Liver (tissue), 9 donors: ENCODE data around the gene RHOH. TPM values are rescaled to one million over a fixed set of nuclear protein-coding genes. Genes with fewer than 3 reads are reported as not detected.
"Not testable (repeated sequence)": the region's sequence is repeated elsewhere in the genome, so short reads cannot be mapped to it uniquely, and the experiment has no call there.

Experiments
- DNase-seq: peaks from one replicate; pipeline ENCODE4 v3.0.0-alpha.2; 2017; ENCODE audit warnings: low spot score
- H3K27ac ChIP-seq, 2 donors: one replicate each; pipeline ENCODE4 v1.7.0; 2013; ENCODE audit warnings: inconsistent platforms in 2 of 2, low read length in 2 of 2, control low read depth in 1 of 2, low read depth in 1 of 2, mild to moderate bottlenecking in 1 of 2
- H3K27me3 ChIP-seq, 4 donors: one replicate each; pipeline versions ENCODE4 v1.6.1 to v1.7.0; 2013; ENCODE audit warnings: low read length in 3 of 4, inconsistent platforms in 1 of 4, mild to moderate bottlenecking in 1 of 4, moderate library complexity in 1 of 4; ENCODE audit not compliant: control insufficient read depth in 4 of 4, insufficient read depth in 4 of 4
- H3K36me3 ChIP-seq, 4 donors: one replicate each; pipeline versions ENCODE4 v1.6.1 to v1.7.0; 2013; ENCODE audit warnings: low read length in 3 of 4, mild to moderate bottlenecking in 3 of 4, low read depth in 1 of 4, moderate library complexity in 1 of 4; ENCODE audit not compliant: control insufficient read depth in 4 of 4, insufficient read depth in 3 of 4
- H3K4me1 ChIP-seq, 4 donors: one replicate each; pipeline versions ENCODE4 v1.6.1 to v1.7.0; 2013; ENCODE audit warnings: low read length in 3 of 4, mild to moderate bottlenecking in 3 of 4, moderate library complexity in 1 of 4; ENCODE audit not compliant: control insufficient read depth in 4 of 4, insufficient read depth in 4 of 4
- H3K4me3 ChIP-seq, 3 donors: one replicate each; pipeline versions ENCODE4 v1.6.1 to v1.7.0; 2013; ENCODE audit warnings: low read length in 3 of 3, control low read depth in 1 of 3, low read depth in 1 of 3, mild to moderate bottlenecking in 1 of 3
- H3K9ac ChIP-seq, 2 donors: one replicate each; pipeline ENCODE4 v1.7.0; 2013; ENCODE audit warnings: low read length in 2 of 2, mild to moderate bottlenecking in 2 of 2, moderate library complexity in 2 of 2, control low read depth in 1 of 2, low read depth in 1 of 2
- H3K9me3 ChIP-seq, 4 donors: one replicate each; pipeline versions ENCODE4 v1.6.1 to v1.7.0; 2013; ENCODE audit warnings: low read length in 3 of 4; ENCODE audit not compliant: control insufficient read depth in 4 of 4
- EGR1 ChIP-seq, 2 donors: IDR thresholded peaks; 2 replicates each; pipeline ENCODE4 v1.6.1; 2016 to 2018; ENCODE audit warnings: antibody characterized with exemption in 2 of 2, low read depth in 2 of 2
- FOXA1 ChIP-seq: IDR thresholded peaks from 2 replicates; pipeline ENCODE4 v1.6.1; 2016; ENCODE audit warnings: antibody characterized with exemption
- HNF4A ChIP-seq, 2 donors: conservative IDR thresholded peaks; 2 replicates each; pipeline ENCODE4 v1.6.1; 2016; ENCODE audit warnings: antibody characterized with exemption in 2 of 2, mild to moderate bottlenecking in 2 of 2
- HNF4G ChIP-seq: IDR thresholded peaks from 2 replicates; pipeline ENCODE4 v1.6.1; 2016; ENCODE audit warnings: antibody characterized with exemption
- JUND ChIP-seq, 2 donors: IDR thresholded peaks; 2 replicates each; pipeline ENCODE4 v1.6.1; 2016; ENCODE audit warnings: antibody characterized with exemption in 2 of 2
- NR2F2 ChIP-seq: IDR thresholded peaks from 2 replicates; pipeline ENCODE4 v1.6.1; 2016; ENCODE audit warnings: antibody characterized with exemption
- RXRA ChIP-seq, 2 donors: IDR thresholded peaks; 2 replicates each; pipeline ENCODE4 v1.6.1; 2017 to 2018; ENCODE audit warnings: antibody characterized with exemption in 2 of 2, mild to moderate bottlenecking in 1 of 2
- SP1 ChIP-seq: IDR thresholded peaks from 2 replicates; pipeline ENCODE4 v1.6.1; 2018; ENCODE audit warnings: antibody characterized with exemption, mild to moderate bottlenecking
- TAF1 ChIP-seq: conservative IDR thresholded peaks from 2 replicates; pipeline ENCODE4 v1.6.1; 2016; ENCODE audit warnings: antibody characterized with exemption, mild to moderate bottlenecking
- YY1 ChIP-seq: IDR thresholded peaks from 2 replicates; pipeline ENCODE4 v1.6.1; 2016; ENCODE audit warnings: antibody characterized with exemption, mild to moderate bottlenecking
- WGBS: extraction: QIAGEN DNeasy Blood & Tissue Kit; methylation state at CpG from one replicate; pipeline ENCODE4 v1.1.7; 2013; 5-methylcytosine and 5-hydroxymethylcytosine counted together
- polyA plus RNA-seq, 2 donors: library from polyadenylated mRNA; stranded (reverse) in 1 of 2; unstranded in 1 of 2; fragments of 200-250 nt in 1 of 2; fragments of >200 nt in 1 of 2; fragmentation: Nextera tagmentation in 1 of 2; extraction: Ambion mirVana in 1 of 2; gene quantifications; one replicate each; pipeline versions ENCODE4 v1.2.1 to v1.2.3, GENCODE V29; 2013 to 2015
- total RNA-seq, 2 donors: library from RNA; depleted of rRNA; stranded (reverse); fragments of >200 nt; gene quantifications; one replicate each; pipeline ENCODE4 v1.2.3, GENCODE V29; 2014
- TF ChIP-seq, protein P1 (sequence below): IDR thresholded peaks from 2 replicates; pipeline ENCODE4 v1.6.1; 2016; ENCODE audit warnings: antibody characterized with exemption
- TF ChIP-seq, protein P2 (sequence below): IDR thresholded peaks from 2 replicates; pipeline ENCODE4 v1.6.1; 2016; ENCODE audit warnings: antibody characterized with exemption
- TF ChIP-seq, protein P3 (sequence below): IDR thresholded peaks from 2 replicates; pipeline ENCODE4 v1.6.1; 2016; ENCODE audit warnings: antibody characterized with exemption, mild to moderate bottlenecking
- TF ChIP-seq, protein P4 (sequence below): IDR thresholded peaks from 2 replicates; pipeline ENCODE4 v1.6.1; 2016; ENCODE audit warnings: antibody characterized with exemption
- donor health status: healthy.
- donor health status: healthy.
- donor health status: healthy.
- donor health status: healthy.
- donor health status: healthy.

Gene RHOH
- total and polyA plus RNA-seq, 4 donors, result 0.56 to 2.3 (median 1.3) TPM

DNA sequence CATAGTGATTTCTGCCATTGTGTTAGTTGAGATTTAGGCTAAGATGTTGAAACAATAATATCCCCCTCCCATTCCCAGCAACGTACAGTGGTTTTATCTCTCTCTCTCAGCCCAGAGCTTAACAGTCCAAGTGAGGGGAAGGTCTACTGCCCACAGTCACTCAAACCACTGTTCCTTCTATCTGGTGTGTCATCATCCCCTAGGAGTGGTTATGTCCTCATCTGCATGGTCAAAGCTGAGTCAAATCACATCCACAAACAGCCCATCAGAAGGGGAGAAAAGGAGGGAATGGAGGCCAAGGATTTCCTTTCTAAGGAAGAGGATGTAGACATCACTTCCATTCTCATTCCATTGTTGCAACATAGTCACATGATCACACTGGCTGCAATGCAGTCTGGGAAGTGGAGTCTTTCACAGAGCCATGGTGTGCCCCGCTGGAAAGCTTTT is 95.5 kb downstream of the RHOH start:
- Histone ChIP-seq H3K9ac (no peak overlapping the region), H3K4me1 (no peaks in the 10 kb centered on the region), H3K27ac (no peak overlapping the region), H3K9me3 (no peaks in the 10 kb centered on the region), H3K4me3 (no peak overlapping the region), H3K27me3 (no peaks in the 10 kb centered on the region), H3K36me3 (no peaks in the 10 kb centered on the region)
- 86% methylated on average over 2 of the region's 2 CpGs for WGBS
- DNase-seq, result no peak
- TF ChIP-seq FOXA1, result no peak
- TF ChIP-seq HNF4A (conservative IDR thresholded peaks at IDR 0.05), result no peak
- TF ChIP-seq YY1, result no peak
- TF ChIP-seq SP1, result no peak
- TF ChIP-seq, protein P1, sequence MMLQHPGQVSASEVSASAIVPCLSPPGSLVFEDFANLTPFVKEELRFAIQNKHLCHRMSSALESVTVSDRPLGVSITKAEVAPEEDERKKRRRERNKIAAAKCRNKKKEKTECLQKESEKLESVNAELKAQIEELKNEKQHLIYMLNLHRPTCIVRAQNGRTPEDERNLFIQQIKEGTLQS, result no peak
- TF ChIP-seq JUND (IDR thresholded peaks at IDR 0.05), result no peak
- TF ChIP-seq, protein P2, sequence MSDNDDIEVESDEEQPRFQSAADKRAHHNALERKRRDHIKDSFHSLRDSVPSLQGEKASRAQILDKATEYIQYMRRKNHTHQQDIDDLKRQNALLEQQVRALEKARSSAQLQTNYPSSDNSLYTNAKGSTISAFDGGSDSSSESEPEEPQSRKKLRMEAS, result no peak
- no peak for TF ChIP-seq TAF1
- no peak for TF ChIP-seq NR2F2

DNA sequence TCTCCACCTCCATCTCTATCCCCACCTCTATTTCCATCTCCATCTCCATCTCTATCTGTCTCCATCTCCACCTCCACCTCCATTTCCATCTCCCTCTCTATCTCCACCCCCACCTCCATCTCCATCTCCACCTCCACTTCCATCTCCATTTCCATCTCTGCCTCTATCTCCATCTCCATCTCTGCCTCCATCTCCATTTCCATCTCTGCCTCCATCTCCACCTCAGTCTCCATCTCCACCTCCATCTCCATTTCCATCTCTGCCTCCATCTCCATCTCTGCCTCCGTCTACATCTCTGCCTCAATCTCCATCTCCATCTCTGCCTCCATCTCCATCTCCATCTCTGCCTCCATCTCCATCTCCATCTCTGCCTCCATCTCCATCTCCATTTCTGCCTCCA is 97.5 kb downstream of the RHOH start:
- H3K4me3 ChIP-seq, result no peak overlapping the region
- H3K27ac ChIP-seq, result no peak overlapping the region
- H3K27me3 ChIP-seq, result no peaks in the 10 kb centered on the region
- DNase-seq, result no peak
- H3K4me1 ChIP-seq, result no peaks in the 10 kb centered on the region
- no peaks in the 10 kb centered on the region for H3K9me3 ChIP-seq
- no peaks in the 10 kb centered on the region for H3K36me3 ChIP-seq
- TF ChIP-seq YY1 (no peak), HNF4A (conservative IDR thresholded peaks at IDR 0.05) (no peak), HNF4G (no peak), NR2F2 (no peak), FOXA1 (no peak), EGR1 (IDR thresholded peaks at IDR 0.05; ENCODE audit: low read depth in 2 of 2) (no peak), RXRA (IDR thresholded peaks at IDR 0.05) (no peak)
- TF ChIP-seq, protein P3, sequence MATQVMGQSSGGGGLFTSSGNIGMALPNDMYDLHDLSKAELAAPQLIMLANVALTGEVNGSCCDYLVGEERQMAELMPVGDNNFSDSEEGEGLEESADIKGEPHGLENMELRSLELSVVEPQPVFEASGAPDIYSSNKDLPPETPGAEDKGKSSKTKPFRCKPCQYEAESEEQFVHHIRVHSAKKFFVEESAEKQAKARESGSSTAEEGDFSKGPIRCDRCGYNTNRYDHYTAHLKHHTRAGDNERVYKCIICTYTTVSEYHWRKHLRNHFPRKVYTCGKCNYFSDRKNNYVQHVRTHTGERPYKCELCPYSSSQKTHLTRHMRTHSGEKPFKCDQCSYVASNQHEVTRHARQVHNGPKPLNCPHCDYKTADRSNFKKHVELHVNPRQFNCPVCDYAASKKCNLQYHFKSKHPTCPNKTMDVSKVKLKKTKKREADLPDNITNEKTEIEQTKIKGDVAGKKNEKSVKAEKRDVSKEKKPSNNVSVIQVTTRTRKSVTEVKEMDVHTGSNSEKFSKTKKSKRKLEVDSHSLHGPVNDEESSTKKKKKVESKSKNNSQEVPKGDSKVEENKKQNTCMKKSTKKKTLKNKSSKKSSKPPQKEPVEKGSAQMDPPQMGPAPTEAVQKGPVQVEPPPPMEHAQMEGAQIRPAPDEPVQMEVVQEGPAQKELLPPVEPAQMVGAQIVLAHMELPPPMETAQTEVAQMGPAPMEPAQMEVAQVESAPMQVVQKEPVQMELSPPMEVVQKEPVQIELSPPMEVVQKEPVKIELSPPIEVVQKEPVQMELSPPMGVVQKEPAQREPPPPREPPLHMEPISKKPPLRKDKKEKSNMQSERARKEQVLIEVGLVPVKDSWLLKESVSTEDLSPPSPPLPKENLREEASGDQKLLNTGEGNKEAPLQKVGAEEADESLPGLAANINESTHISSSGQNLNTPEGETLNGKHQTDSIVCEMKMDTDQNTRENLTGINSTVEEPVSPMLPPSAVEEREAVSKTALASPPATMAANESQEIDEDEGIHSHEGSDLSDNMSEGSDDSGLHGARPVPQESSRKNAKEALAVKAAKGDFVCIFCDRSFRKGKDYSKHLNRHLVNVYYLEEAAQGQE, result no peak
- TF ChIP-seq, protein P4, sequence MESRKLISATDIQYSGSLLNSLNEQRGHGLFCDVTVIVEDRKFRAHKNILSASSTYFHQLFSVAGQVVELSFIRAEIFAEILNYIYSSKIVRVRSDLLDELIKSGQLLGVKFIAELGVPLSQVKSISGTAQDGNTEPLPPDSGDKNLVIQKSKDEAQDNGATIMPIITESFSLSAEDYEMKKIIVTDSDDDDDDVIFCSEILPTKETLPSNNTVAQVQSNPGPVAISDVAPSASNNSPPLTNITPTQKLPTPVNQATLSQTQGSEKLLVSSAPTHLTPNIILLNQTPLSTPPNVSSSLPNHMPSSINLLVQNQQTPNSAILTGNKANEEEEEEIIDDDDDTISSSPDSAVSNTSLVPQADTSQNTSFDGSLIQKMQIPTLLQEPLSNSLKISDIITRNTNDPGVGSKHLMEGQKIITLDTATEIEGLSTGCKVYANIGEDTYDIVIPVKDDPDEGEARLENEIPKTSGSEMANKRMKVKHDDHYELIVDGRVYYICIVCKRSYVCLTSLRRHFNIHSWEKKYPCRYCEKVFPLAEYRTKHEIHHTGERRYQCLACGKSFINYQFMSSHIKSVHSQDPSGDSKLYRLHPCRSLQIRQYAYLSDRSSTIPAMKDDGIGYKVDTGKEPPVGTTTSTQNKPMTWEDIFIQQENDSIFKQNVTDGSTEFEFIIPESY, result no peak
- WGBS, result 87% methylated on average over 1 of the region's 1 CpG
- H3K9ac ChIP-seq, result no peak overlapping the region

DNA sequence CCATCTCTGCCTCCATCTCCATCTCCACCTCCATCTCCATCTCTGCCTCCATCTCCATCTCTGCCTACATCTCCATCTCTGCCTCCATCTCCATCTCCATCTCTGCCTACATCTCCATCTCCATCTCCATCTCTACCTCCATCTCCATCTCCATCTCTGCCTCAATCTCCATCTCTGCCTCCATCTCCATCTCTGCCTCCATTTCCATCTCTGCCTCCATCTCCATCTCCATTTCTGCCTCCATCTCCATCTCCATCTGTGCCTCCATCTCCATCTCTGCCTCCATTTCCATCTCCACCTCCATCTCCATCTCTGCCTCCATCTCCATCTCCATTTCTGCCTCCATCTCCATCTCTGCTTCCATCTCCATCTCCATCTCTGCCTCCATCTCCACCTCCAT is 98.2 kb downstream of the RHOH start:
- not testable (repeated sequence) for H3K27ac ChIP-seq, H3K4me1 ChIP-seq, H3K36me3 ChIP-seq, H3K4me3 ChIP-seq, H3K27me3 ChIP-seq, H3K9me3 ChIP-seq, DNase-seq, H3K9ac ChIP-seq
